Nephron (organoid): ENCODE data around the gene TMCO6.
"Not testable (repeated sequence)": the region's sequence is repeated elsewhere in the genome, so short reads cannot be mapped to it uniquely, and the experiment has no call there.

Experiments used
- H3K27ac Mint-ChIP-seq, 3 experiments: 2 replicates each; pipeline ENCODE4 v1.8.0; 2020; ENCODE audit warnings: mixed read lengths in 3 of 3, mild to moderate bottlenecking in 2 of 3, moderate library complexity in 1 of 3
- H3K27me3 Mint-ChIP-seq: 2 replicates; pipeline ENCODE4 v1.8.0; 2021; ENCODE audit warnings: low read depth, mild to moderate bottlenecking, moderate library complexity, mixed read lengths
- H3K36me3 Mint-ChIP-seq: 2 replicates; pipeline ENCODE4 v1.8.0; 2020; ENCODE audit warnings: low read depth, mixed read lengths
- H3K4me1 Mint-ChIP-seq: 2 replicates; pipeline ENCODE4 v1.8.0; 2020; ENCODE audit warnings: mixed read lengths
- H3K4me3 Mint-ChIP-seq, 3 experiments: 2 replicates each; pipeline ENCODE4 v1.8.0; 2020; ENCODE audit warnings: mild to moderate bottlenecking in 3 of 3, mixed read lengths in 3 of 3, moderate library complexity in 2 of 3
- H3K9me3 Mint-ChIP-seq: 2 replicates; pipeline ENCODE4 v1.8.0; 2020; ENCODE audit warnings: mixed read lengths
- CTCF ChIP-seq, 3 experiments: fragments of 200-600 bp; sonication (generic); IDR thresholded peaks; one replicate each; pipeline ENCODE4 v1.5.0; 2021; ENCODE audit warnings: antibody characterized with exemption in 3 of 3; ENCODE audit not compliant: unreplicated experiment in 3 of 3

Gene TMCO6

GRCh38 chr5:140607031-140607430 lies 32.2 kb upstream of the TMCO6 start:
- Mint-ChIP-seq H3K4me3 (no peak overlapping the region), H3K4me1 (no peaks in the 10 kb centered on the region), H3K36me3 (no peaks in the 10 kb centered on the region), H3K27me3 (peaks cover 13% of the 10 kb centered on the region), H3K27ac (no peak overlapping the region), H3K9me3 (peaks cover 2% of the 10 kb centered on the region)
- no peak for TF ChIP-seq CTCF (IDR thresholded peaks at IDR 0.05; ENCODE audit: unreplicated experiment in 3 of 3)

- H3K4me1 Mint-ChIP-seq, result no peaks in the 10 kb centered on the region
- no peak for TF ChIP-seq CTCF (IDR thresholded peaks at IDR 0.05; ENCODE audit: unreplicated experiment in 3 of 3)
- H3K27ac Mint-ChIP-seq, result no peak overlapping the region
- H3K36me3 Mint-ChIP-seq, result no peaks in the 10 kb centered on the region
- no peak overlapping the region for H3K4me3 Mint-ChIP-seq
- H3K27me3 Mint-ChIP-seq, result peaks cover 16% of the 10 kb centered on the region
- H3K9me3 Mint-ChIP-seq, result peaks cover 6% of the 10 kb centered on the region
Measured at GRCh38 chr5:140608722-140609121, 30.5 kb upstream of the TMCO6 start.

GRCh38 chr5:140609126-140609525 lies 30.1 kb upstream of the TMCO6 start:
- H3K9me3 Mint-ChIP-seq, result peaks cover 6% of the 10 kb centered on the region
- TF ChIP-seq CTCF (IDR thresholded peaks at IDR 0.05; ENCODE audit: unreplicated experiment in 3 of 3), result no peak
- no peak overlapping the region for H3K4me3 Mint-ChIP-seq
- H3K4me1 Mint-ChIP-seq, result no peaks in the 10 kb centered on the region
- H3K27ac Mint-ChIP-seq, result no peak overlapping the region
- H3K36me3 Mint-ChIP-seq, result no peaks in the 10 kb centered on the region
- peaks cover 16% of the 10 kb centered on the region for H3K27me3 Mint-ChIP-seq

- Mint-ChIP-seq H3K4me1 (no peaks in the 10 kb centered on the region), H3K27ac (no peak overlapping the region), H3K27me3 (peaks cover 16% of the 10 kb centered on the region), H3K36me3 (no peaks in the 10 kb centered on the region), H3K4me3 (no peak overlapping the region), H3K9me3 (peaks cover 6% of the 10 kb centered on the region)
- no peak for TF ChIP-seq CTCF (IDR thresholded peaks at IDR 0.05; ENCODE audit: unreplicated experiment in 3 of 3)
Measured at GRCh38 chr5:140611020-140611521, 28.2 kb upstream of the TMCO6 start.

GRCh38 chr5:140622301-140622700 lies 16.9 kb upstream of the TMCO6 start:
- H3K4me1 Mint-ChIP-seq, result no peaks in the 10 kb centered on the region
- no peak for TF ChIP-seq CTCF (IDR thresholded peaks at IDR 0.05; ENCODE audit: unreplicated experiment in 3 of 3)
- no peaks in the 10 kb centered on the region for H3K36me3 Mint-ChIP-seq
- H3K9me3 Mint-ChIP-seq, result peaks cover 9% of the 10 kb centered on the region
- H3K4me3 Mint-ChIP-seq, result no peak overlapping the region
- peaks cover 25% of the 10 kb centered on the region for H3K27me3 Mint-ChIP-seq
- H3K27ac Mint-ChIP-seq, result no peak overlapping the region

GRCh38 chr5:140623061-140623460 lies 16.2 kb upstream of the TMCO6 start:
- not testable (repeated sequence) for H3K4me1 Mint-ChIP-seq, H3K27ac Mint-ChIP-seq, H3K4me3 Mint-ChIP-seq, H3K36me3 Mint-ChIP-seq
- peaks cover 13% of the 10 kb centered on the region for H3K9me3 Mint-ChIP-seq
- H3K27me3 Mint-ChIP-seq, result peaks cover 24% of the 10 kb centered on the region

GRCh38 chr5:140624886-140625285 lies 14.4 kb upstream of the TMCO6 start:
- not testable (repeated sequence) for H3K27ac Mint-ChIP-seq, H3K4me3 Mint-ChIP-seq, H3K4me1 Mint-ChIP-seq, H3K36me3 Mint-ChIP-seq
- Mint-ChIP-seq H3K27me3 (peaks cover 20% of the 10 kb centered on the region), H3K9me3 (peaks cover 19% of the 10 kb centered on the region)
